Muscle layer of duodenum (tissue), 2 donors: ENCODE data around the gene TCF15.

Experiments used
- H3K27ac ChIP-seq: one replicate; pipeline ENCODE4 v1.7.0; 2013; ENCODE audit warnings: mild to moderate bottlenecking, low read length
- H3K27me3 ChIP-seq: one replicate; pipeline ENCODE4 v1.7.0; 2013; ENCODE audit warnings: low read depth, mild to moderate bottlenecking, control low read depth, low read length
- H3K36me3 ChIP-seq, 2 donors: one replicate each; pipeline ENCODE4 v1.7.0; 2013; ENCODE audit warnings: low read length in 2 of 2, control low read depth in 1 of 2, mild to moderate bottlenecking in 1 of 2; ENCODE audit not compliant: insufficient read depth in 2 of 2, control insufficient read depth in 1 of 2
- H3K4me1 ChIP-seq, 2 donors: one replicate each; pipeline ENCODE4 v1.7.0; 2013; ENCODE audit warnings: low read length in 2 of 2, mild to moderate bottlenecking in 2 of 2, control low read depth in 1 of 2, moderate library complexity in 1 of 2; ENCODE audit not compliant: insufficient read depth in 2 of 2, control insufficient read depth in 1 of 2
- H3K4me3 ChIP-seq, 2 donors: one replicate each; pipeline ENCODE4 v1.7.0; 2013; ENCODE audit warnings: low read length in 2 of 2, low read depth in 1 of 2, mild to moderate bottlenecking in 1 of 2
- H3K9me3 ChIP-seq, 2 donors: one replicate each; pipeline ENCODE4 v1.7.0; 2013; ENCODE audit warnings: low read length in 2 of 2, control low read depth in 1 of 2, mild to moderate bottlenecking in 1 of 2; ENCODE audit not compliant: control insufficient read depth in 1 of 2
- donor health status: healthy.

Gene TCF15

DNA sequence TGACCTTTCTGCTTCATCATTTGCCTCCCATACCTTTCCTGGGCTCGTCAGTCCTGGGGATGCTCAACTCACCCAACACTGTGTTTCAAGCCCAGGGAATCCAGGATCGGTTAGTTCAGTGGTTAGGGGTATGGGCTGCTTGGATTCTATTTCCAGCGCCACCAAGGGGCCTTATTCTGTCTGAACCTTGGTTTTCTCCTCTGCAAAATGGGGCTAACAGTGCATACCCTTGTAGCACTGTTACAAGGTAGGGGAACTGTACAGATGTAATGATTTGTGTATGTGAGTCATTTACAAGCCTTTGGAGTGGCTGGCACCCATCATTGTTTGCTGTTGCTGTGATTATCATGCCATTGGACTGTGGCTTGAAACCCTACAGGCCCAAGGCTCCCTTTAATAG is 52.0 kb downstream of the TCF15 start:
- H3K36me3 ChIP-seq: no peaks in the 10 kb centered on the region
- no peaks in the 10 kb centered on the region for H3K4me1 ChIP-seq
- no peaks in the 10 kb centered on the region for H3K27me3 ChIP-seq
- H3K9me3 ChIP-seq: no peaks in the 10 kb centered on the region
- no peak overlapping the region for H3K4me3 ChIP-seq
- no peak overlapping the region for H3K27ac ChIP-seq

GRCh38 chr20:556984-557383 is 53.1 kb downstream of the TCF15 start:
- H3K4me3 ChIP-seq: no peak overlapping the region
- no peaks in the 10 kb centered on the region for H3K9me3 ChIP-seq
- no peaks in the 10 kb centered on the region for H3K27me3 ChIP-seq
- H3K36me3 ChIP-seq: no peaks in the 10 kb centered on the region
- no peaks in the 10 kb centered on the region for H3K4me1 ChIP-seq
- no peak overlapping the region for H3K27ac ChIP-seq

- Histone ChIP-seq H3K27ac (no peak overlapping the region), H3K4me3 (no peak overlapping the region), H3K36me3 (no peaks in the 10 kb centered on the region), H3K27me3 (no peaks in the 10 kb centered on the region), H3K4me1 (no peaks in the 10 kb centered on the region), H3K9me3 (no peaks in the 10 kb centered on the region)
Observed at GRCh38 chr20:555976-556385, 54.1 kb downstream of the TCF15 start.
